Measurements from ENCODE around the gene SIL1.
"Not testable (repeated sequence)": the region's sequence is repeated elsewhere in the genome, so short reads cannot be mapped to it uniquely, and the experiment has no call there.

Gene SIL1

DNA sequence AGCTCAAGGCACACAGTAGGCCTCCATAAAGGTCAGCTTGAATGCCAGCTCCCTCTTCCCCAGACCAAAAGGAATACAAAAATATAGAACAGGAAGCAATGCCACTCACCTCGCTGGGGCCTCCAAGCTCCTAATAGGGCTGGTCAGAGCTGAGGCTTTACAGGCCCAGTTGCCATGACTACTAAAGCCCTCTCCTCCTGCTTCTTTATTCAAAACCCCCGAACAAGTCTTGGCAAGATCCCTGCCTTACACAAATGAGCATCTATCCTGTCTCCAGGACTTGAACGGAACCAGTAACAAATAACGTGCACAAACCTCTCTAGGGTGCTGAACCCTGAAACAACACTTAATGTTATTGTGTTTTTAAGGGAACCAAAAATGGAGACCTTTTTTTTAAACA is 136.3 kb downstream of the SIL1 start:
- Histone ChIP-seq H3K4me3 (ENCODE audit: low read depth in 1 of 2, low read length in 1 of 2) (no peak overlapping the region), H3K27ac (no peak overlapping the region), H3K27me3 (no peaks in the 10 kb centered on the region), H3K36me3 (no peaks in the 10 kb centered on the region), H3K4me1 (ENCODE audit: control insufficient read depth in 1 of 2, insufficient read depth in 1 of 2, low read depth in 1 of 2, low read length in 1 of 2) (peaks cover 0 to 3% of the 10 kb centered on the region in 2 experiments), H3K9me3 (no peaks in the 10 kb centered on the region)
- TF ChIP-seq, protein P1, sequence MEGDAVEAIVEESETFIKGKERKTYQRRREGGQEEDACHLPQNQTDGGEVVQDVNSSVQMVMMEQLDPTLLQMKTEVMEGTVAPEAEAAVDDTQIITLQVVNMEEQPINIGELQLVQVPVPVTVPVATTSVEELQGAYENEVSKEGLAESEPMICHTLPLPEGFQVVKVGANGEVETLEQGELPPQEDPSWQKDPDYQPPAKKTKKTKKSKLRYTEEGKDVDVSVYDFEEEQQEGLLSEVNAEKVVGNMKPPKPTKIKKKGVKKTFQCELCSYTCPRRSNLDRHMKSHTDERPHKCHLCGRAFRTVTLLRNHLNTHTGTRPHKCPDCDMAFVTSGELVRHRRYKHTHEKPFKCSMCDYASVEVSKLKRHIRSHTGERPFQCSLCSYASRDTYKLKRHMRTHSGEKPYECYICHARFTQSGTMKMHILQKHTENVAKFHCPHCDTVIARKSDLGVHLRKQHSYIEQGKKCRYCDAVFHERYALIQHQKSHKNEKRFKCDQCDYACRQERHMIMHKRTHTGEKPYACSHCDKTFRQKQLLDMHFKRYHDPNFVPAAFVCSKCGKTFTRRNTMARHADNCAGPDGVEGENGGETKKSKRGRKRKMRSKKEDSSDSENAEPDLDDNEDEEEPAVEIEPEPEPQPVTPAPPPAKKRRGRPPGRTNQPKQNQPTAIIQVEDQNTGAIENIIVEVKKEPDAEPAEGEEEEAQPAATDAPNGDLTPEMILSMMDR (IDR thresholded peaks at IDR 0.05), result no peak

DNA sequence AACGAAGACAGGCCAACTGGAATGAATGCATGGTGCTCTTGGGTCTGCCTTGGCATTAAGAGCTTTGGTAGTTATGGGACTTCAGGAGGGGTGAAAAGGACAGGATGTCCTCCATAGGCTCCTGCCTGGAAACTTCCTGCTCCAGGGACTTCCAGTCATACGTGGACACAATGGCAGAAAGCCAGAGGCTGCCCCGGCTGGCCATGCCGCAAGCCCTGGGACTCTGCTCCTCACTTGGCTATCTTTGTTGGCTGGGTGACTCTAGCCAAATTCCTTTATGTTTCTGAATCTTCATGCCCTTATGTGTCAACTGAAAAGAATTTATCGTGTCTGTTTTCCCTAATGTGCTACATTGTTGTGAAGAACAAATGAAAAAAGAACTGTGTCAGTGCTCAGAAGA is 136.9 kb downstream of the SIL1 start:
- Histone ChIP-seq H3K27ac (no peak overlapping the region), H3K4me1 (ENCODE audit: control insufficient read depth in 1 of 2, insufficient read depth in 1 of 2, low read depth in 1 of 2, low read length in 1 of 2) (no peaks in the 10 kb centered on the region), H3K27me3 (no peaks in the 10 kb centered on the region), H3K4me3 (ENCODE audit: low read depth in 1 of 2, low read length in 1 of 2) (no peak overlapping the region), H3K9me3 (no peaks in the 10 kb centered on the region), H3K36me3 (no peaks in the 10 kb centered on the region)
- TF ChIP-seq, protein P1 (IDR thresholded peaks at IDR 0.05), result no peak

DNA sequence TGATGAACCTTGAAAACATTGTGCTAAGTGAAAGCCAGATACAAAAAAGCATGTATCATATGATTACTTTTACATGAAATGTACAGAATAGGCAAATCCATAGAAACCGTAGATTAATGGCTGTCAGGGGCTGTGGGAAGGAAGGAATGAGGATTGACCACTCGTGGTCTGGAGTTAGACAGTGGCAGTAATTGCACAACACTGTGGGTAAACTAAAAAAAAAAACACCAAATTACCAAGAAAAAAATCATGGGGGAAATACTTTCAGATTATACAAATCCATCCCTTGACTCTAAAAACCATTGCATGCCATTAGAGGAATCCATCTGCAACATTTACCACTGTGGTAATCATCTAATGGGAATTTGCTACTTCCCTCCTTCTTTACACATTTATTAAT is 140.0 kb downstream of the SIL1 start:
- no peaks in the 10 kb centered on the region for H3K9me3 ChIP-seq
- no peaks in the 10 kb centered on the region for H3K4me1 ChIP-seq (ENCODE audit: control insufficient read depth in 1 of 2, insufficient read depth in 1 of 2, low read depth in 1 of 2, low read length in 1 of 2)
- no peaks in the 10 kb centered on the region for H3K36me3 ChIP-seq
- no peak overlapping the region for H3K27ac ChIP-seq
- TF ChIP-seq, protein P1 (IDR thresholded peaks at IDR 0.05), result no peak
- H3K4me3 ChIP-seq (ENCODE audit: low read depth in 1 of 2, low read length in 1 of 2), result no peak overlapping the region
- no peaks in the 10 kb centered on the region for H3K27me3 ChIP-seq

DNA sequence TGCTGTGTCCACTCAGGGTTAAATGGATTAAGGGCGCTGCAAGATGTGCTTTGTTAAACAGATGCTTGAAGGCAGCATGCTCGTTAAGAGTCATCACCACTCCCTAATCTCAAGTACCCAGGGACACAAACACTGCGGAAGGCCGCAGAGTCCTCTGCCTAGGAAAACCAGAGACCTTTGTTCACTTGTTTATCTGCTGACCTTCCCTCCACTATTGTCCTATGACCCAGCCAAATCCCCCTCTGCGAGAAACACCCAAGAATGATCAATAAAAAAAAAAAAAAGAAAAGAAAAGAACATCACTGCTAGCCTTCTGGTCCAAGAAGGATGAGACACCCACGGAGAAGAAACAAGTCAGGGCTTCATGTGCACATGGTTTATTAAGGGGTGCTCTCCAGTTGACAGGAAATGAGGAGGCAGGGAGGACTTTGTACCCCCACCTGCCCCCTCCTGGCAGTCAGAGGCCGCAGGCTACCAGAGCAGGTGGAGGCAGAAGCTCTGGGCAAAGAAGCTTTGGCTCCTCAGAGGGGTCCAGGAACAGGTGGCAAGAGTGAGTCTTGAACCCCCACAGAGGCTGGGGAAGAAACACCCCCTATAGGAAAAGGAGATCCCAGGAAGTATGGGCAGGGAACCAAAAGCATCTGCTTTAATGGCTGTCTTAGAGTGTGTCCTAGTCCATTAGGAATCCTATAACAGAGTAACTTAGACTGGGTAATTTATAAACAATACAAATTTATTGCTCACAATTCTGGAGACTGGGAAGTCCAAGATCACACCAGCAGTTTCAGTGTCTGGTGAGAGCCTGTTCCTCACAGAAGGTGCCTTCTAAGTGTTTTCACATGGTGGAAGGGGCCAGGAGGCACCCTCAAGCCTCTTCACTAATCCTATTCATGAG is 140.9 kb downstream of the SIL1 start:
- not testable (repeated sequence) for H3K27ac ChIP-seq; H3K4me1 ChIP-seq (ENCODE audit: control insufficient read depth in 1 of 2, insufficient read depth in 1 of 2, low read depth in 1 of 2, low read length in 1 of 2); H3K9me3 ChIP-seq; H3K36me3 ChIP-seq; H3K4me3 ChIP-seq (ENCODE audit: low read depth in 1 of 2, low read length in 1 of 2); H3K27me3 ChIP-seq

DNA sequence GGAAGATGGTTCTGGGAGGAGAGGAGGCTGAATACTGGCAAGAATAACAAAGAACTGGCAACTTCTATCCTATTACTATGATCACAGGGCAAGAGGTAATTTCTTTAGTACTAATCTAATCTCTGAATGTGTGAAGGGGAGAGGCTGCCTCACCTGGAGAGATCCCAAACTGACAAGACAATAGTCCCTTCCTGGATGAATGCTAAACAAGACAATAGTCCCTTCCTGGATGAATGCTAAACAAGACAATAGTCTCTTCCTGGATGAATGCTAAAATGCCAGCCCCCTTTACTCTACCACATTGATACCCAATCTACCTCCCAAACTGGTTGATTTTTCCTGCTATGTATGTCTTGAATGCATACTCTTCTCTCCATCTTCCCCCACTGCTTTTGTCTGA is 145.2 kb downstream of the SIL1 start:
- Histone ChIP-seq H3K4me3 (ENCODE audit: low read depth in 1 of 2, low read length in 1 of 2) (no peak overlapping the region), H3K27ac (no peak overlapping the region), H3K9me3 (no peaks in the 10 kb centered on the region), H3K4me1 (ENCODE audit: control insufficient read depth in 1 of 2, insufficient read depth in 1 of 2, low read depth in 1 of 2, low read length in 1 of 2) (peaks cover 0 to 6% of the 10 kb centered on the region in 2 experiments), H3K36me3 (no peaks in the 10 kb centered on the region), H3K27me3 (no peaks in the 10 kb centered on the region)
- TF ChIP-seq, protein P1 (IDR thresholded peaks at IDR 0.05), result no peak

DNA sequence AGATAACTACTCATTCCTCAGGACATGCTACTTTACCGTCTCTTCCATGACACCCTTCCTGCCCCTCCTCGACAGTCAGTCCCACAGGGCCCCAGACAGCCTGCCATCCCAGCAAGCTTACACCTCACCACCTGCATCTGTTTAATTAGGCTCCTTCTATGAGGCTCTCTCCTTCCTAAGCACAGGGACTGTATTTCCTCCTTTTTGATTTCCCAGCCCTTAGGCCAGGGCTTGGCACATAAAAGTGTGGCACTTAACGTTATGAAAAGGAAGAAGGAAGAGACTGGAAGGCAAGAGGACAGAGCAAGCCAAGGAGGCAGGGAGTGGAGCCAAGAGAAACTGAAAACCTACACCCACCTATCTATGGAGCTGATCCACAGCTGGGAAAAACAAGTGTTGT is 146.8 kb downstream of the SIL1 start:
- H3K4me1 ChIP-seq (ENCODE audit: control insufficient read depth in 1 of 2, insufficient read depth in 1 of 2, low read depth in 1 of 2, low read length in 1 of 2), result peaks cover 0 to 6% of the 10 kb centered on the region in 2 experiments
- H3K36me3 ChIP-seq, result no peaks in the 10 kb centered on the region
- no peak overlapping the region for H3K27ac ChIP-seq
- no peaks in the 10 kb centered on the region for H3K27me3 ChIP-seq
- no peak overlapping the region for H3K4me3 ChIP-seq (ENCODE audit: low read depth in 1 of 2, low read length in 1 of 2)
- no peaks in the 10 kb centered on the region for H3K9me3 ChIP-seq
- TF ChIP-seq, protein P1 (IDR thresholded peaks at IDR 0.05), result no peak

Measured in neutrophil (primary cell).